ENCODE measurements around the gene MAN1A1. TPM values are rescaled to one million over a fixed set of nuclear protein-coding genes. Genes with fewer than 3 reads are reported as not detected.
"Not testable (repeated sequence)": the region's sequence is repeated elsewhere in the genome, so short reads cannot be mapped to it uniquely, and the experiment has no call there.

Gene MAN1A1
- polyA plus RNA-seq, 1 experiment, result 27.5 TPM

GRCh38 chr6:119158057-119158848 lies 191.3 kb downstream of the MAN1A1 start:
- ChIA-PET POLR2A (no interaction called here), CTCF (interaction anchor here (1.6 kb wide), 2 partner anchors 10 to 28 kb away, joined by 5 to 8 read pairs; no protein-coding TSS in a partner anchor)
- Histone ChIP-seq H3K9me3 (ENCODE audit: control insufficient read depth, insufficient read depth, low read length) (no peaks in the 10 kb centered on the region), H3K27me3 (ENCODE audit: control insufficient read depth, insufficient read depth, low read length) (peaks cover 2% of the 10 kb centered on the region), H3K4me3 (ENCODE audit: low read depth, low read length) (no peak overlapping the region), H3K27ac (ENCODE audit: low read depth, low read length) (no peak overlapping the region)
- TF ChIP-seq CTCF (IDR thresholded peaks at IDR 0.05; ENCODE audit: low read depth, low read length), result no peak
- DNase-seq (ENCODE audit: low read depth, low spot score), result no peak

GRCh38 chr6:119157506-119157815 lies 192.1 kb downstream of the MAN1A1 start:
- Histone ChIP-seq H3K4me3 (ENCODE audit: low read depth, low read length) (no peak overlapping the region), H3K27me3 (ENCODE audit: control insufficient read depth, insufficient read depth, low read length) (peaks cover 2% of the 10 kb centered on the region), H3K27ac (ENCODE audit: low read depth, low read length) (no peak overlapping the region), H3K9me3 (ENCODE audit: control insufficient read depth, insufficient read depth, low read length) (no peaks in the 10 kb centered on the region)
- DNase-seq (ENCODE audit: low read depth, low spot score), result no peak
- no peak for TF ChIP-seq CTCF (IDR thresholded peaks at IDR 0.05; ENCODE audit: low read depth, low read length)
- ChIA-PET POLR2A (interaction anchor here (0.7 kb wide), 1 partner anchor 488 kb away, joined by 7 read pairs; no protein-coding TSS in a partner anchor), CTCF (interaction anchor here (1.0 to 1.6 kb wide), 2 partner anchors 9 kb away, joined by 5 to 8 read pairs; no protein-coding TSS in a partner anchor)

GRCh38 chr6:119156757-119157505 lies 192.6 kb downstream of the MAN1A1 start:
- TF ChIP-seq CTCF (IDR thresholded peaks at IDR 0.05; ENCODE audit: low read depth, low read length), result no peak
- Histone ChIP-seq H3K9me3 (ENCODE audit: control insufficient read depth, insufficient read depth, low read length) (no peaks in the 10 kb centered on the region), H3K27ac (ENCODE audit: low read depth, low read length) (no peak overlapping the region), H3K27me3 (ENCODE audit: control insufficient read depth, insufficient read depth, low read length) (peaks cover 2% of the 10 kb centered on the region), H3K4me3 (ENCODE audit: low read depth, low read length) (no peak overlapping the region)
- DNase-seq (ENCODE audit: low read depth, low spot score), result no peak
- POLR2A ChIA-PET, result interaction anchor here (0.7 kb wide), 1 partner anchor 488 kb away, joined by 7 read pairs; no protein-coding TSS in a partner anchor
- CTCF ChIA-PET, result interaction anchor here (1.0 kb wide), 1 partner anchor 9 kb away, joined by 5 read pairs; no protein-coding TSS in a partner anchor

GRCh38 chr6:119156082-119156481 lies 193.5 kb downstream of the MAN1A1 start:
- CTCF ChIA-PET; POLR2A ChIA-PET; H3K27me3 ChIP-seq (ENCODE audit: control insufficient read depth, insufficient read depth, low read length); H3K4me3 ChIP-seq (ENCODE audit: low read depth, low read length); H3K27ac ChIP-seq (ENCODE audit: low read depth, low read length); H3K9me3 ChIP-seq (ENCODE audit: control insufficient read depth, insufficient read depth, low read length); DNase-seq (ENCODE audit: low read depth, low spot score): not testable (repeated sequence)

- no peak overlapping the region for H3K27ac ChIP-seq (ENCODE audit: low read depth, low read length)
- ChIA-PET CTCF (interaction anchor here (0.6 to 1.4 kb wide), 2 partner anchors 23 to 567 kb away, joined by 4 to 7 read pairs; no protein-coding TSS in a partner anchor), POLR2A (no interaction called here)
These were observed 197.4 kb downstream of the MAN1A1 start for GRCh38 chr6:119152187-119152586.

More at GRCh38 chr6:119152187-119152586, 197.4 kb downstream of the MAN1A1 start:
- no peak for DNase-seq (ENCODE audit: low read depth, low spot score)
- Histone ChIP-seq H3K4me3 (ENCODE audit: low read depth, low read length) (no peak overlapping the region), H3K27me3 (ENCODE audit: control insufficient read depth, insufficient read depth, low read length) (no peaks in the 10 kb centered on the region), H3K9me3 (ENCODE audit: control insufficient read depth, insufficient read depth, low read length) (no peaks in the 10 kb centered on the region)
- no peak for TF ChIP-seq CTCF (IDR thresholded peaks at IDR 0.05; ENCODE audit: low read depth, low read length)
